Testis (tissue), 3 donors: ENCODE results near the gene LRP1B. TPM values are rescaled to one million over a fixed set of nuclear protein-coding genes. Genes with fewer than 3 reads are reported as not detected.

Experiments
- DNase-seq: peaks from one replicate; pipeline ENCODE4 v3.0.0-alpha.2; 2019
- H3K27ac ChIP-seq, 2 donors: fragments of 200-600 bp; sonication (generic); one replicate each; pipeline ENCODE4 v1.5.1; 2019
- H3K27me3 ChIP-seq: fragments of 200-600 bp; sonication (generic); one replicate; pipeline ENCODE4 v1.5.1; 2019
- H3K36me3 ChIP-seq: fragments of 200-600 bp; sonication (generic); one replicate; pipeline ENCODE4 v1.5.1; 2017; ENCODE audit warnings: low read depth; ENCODE audit errors: missing control alignments
- H3K4me1 ChIP-seq: fragments of 200-600 bp; sonication (generic); one replicate; pipeline ENCODE4 v1.5.1; 2019
- H3K4me3 ChIP-seq, 2 donors: fragments of 200-600 bp; sonication (generic); one replicate each; pipeline ENCODE4 v1.5.1; 2017 to 2019
- H3K9me3 ChIP-seq: fragments of 200-600 bp; sonication (generic); one replicate; pipeline ENCODE4 v1.5.1; 2017
- CTCF ChIP-seq, 3 experiments: fragments of 450-650 bp in 2 of 3; fragments of 200-600 bp in 1 of 3; sonication (generic) in 1 of 3; IDR thresholded peaks; one replicate each; pipeline ENCODE4 v1.5.1; 2016 to 2019; ENCODE audit warnings: antibody characterized with exemption in 3 of 3, mild to moderate bottlenecking in 2 of 3, moderate library complexity in 1 of 3
- POLR2A ChIP-seq: fragments of 450-650 bp; IDR thresholded peaks from one replicate; pipeline ENCODE4 v1.6.1; 2017; ENCODE audit warnings: antibody characterized with exemption, mild to moderate bottlenecking, moderate library complexity
- WGBS, 2 donors: methylation state at CpG; one replicate each; pipeline ENCODE4 v1.1.5; 2018; 5-methylcytosine and 5-hydroxymethylcytosine counted together
- intact Hi-C: fragments of 100-400 bp; cut with DNase I; formaldehyde crosslinking; loops from one replicate; pipeline ENCODE4 v1.15.1; 2023; ENCODE audit warnings: low total_unique reads
- polyA plus RNA-seq: library from polyadenylated mRNA; stranded (reverse); fragments of 350-450 nt; fragmentation: Illumina TruSeq; extraction: RNeasy Lipid Tissue Mini Kit (QIAGEN cat#74804); gene quantifications from one replicate; pipeline ENCODE4 v1.2.3, GENCODE V29; 2014; ENCODE audit warnings: low read depth, low replicate concordance; ENCODE audit not compliant: insufficient read depth
- total RNA-seq, 2 donors: library from RNA; depleted of rRNA; stranded (reverse); fragments of >200 nt; gene quantifications; one replicate each; pipeline ENCODE4 v1.2.3, GENCODE V29; 2016

LRP1B gene
- total and polyA plus RNA-seq, 3 donors from 2014 or later, result 0.79 to 1.9 (median 0.84) TPM

GRCh38 chr2:141200191-141200590, 930.6 kb downstream of the LRP1B start:
- no peaks in the 10 kb centered on the region for H3K27me3 ChIP-seq
- WGBS, 2 donors, result 57% methylated on average over 1 of the region's 1 CpG
- no peak overlapping the region for H3K4me3 ChIP-seq
- no peaks in the 10 kb centered on the region for H3K36me3 ChIP-seq
- H3K27ac ChIP-seq, result no peak overlapping the region
- no peak for TF ChIP-seq POLR2A
- no peak for TF ChIP-seq CTCF (IDR thresholded peaks at IDR 0.05)
- no peaks in the 10 kb centered on the region for H3K4me1 ChIP-seq
- intact Hi-C loops, result no loop called here
- no peaks in the 10 kb centered on the region for H3K9me3 ChIP-seq
- no peak for DNase-seq

- Histone ChIP-seq H3K4me1 (no peaks in the 10 kb centered on the region), H3K4me3 (no peak overlapping the region), H3K36me3 (no peaks in the 10 kb centered on the region), H3K9me3 (no peaks in the 10 kb centered on the region), H3K27ac (no peak overlapping the region), H3K27me3 (no peaks in the 10 kb centered on the region)
- TF ChIP-seq POLR2A, result no peak
- TF ChIP-seq CTCF (IDR thresholded peaks at IDR 0.05), result no peak
- intact Hi-C loops, result no loop called here
- DNase-seq, result no peak
Measured at GRCh38 chr2:141199711-141200110, 931.1 kb downstream of the LRP1B start.

GRCh38 chr2:141195087-141195486, 935.7 kb downstream of the LRP1B start:
- Histone ChIP-seq H3K27ac (no peak overlapping the region), H3K4me3 (no peak overlapping the region), H3K27me3 (no peaks in the 10 kb centered on the region), H3K36me3 (no peaks in the 10 kb centered on the region), H3K4me1 (no peaks in the 10 kb centered on the region), H3K9me3 (no peaks in the 10 kb centered on the region)
- TF ChIP-seq POLR2A (no peak), CTCF (IDR thresholded peaks at IDR 0.05) (no peak)
- no peak for DNase-seq
- WGBS, 2 donors, result 89 to 94% methylated on average over 1 of the region's 1 CpG
- intact Hi-C loops, result no loop called here

- intact Hi-C loops, result no loop called here
- Histone ChIP-seq H3K27me3 (no peaks in the 10 kb centered on the region), H3K27ac (no peak overlapping the region), H3K36me3 (no peaks in the 10 kb centered on the region), H3K9me3 (no peaks in the 10 kb centered on the region), H3K4me1 (no peaks in the 10 kb centered on the region), H3K4me3 (no peak overlapping the region)
- 50 to 55% methylated on average over 4 of the region's 4 CpGs for WGBS, 2 donors
- DNase-seq, result no peak
- TF ChIP-seq CTCF (IDR thresholded peaks at IDR 0.05) (no peak), POLR2A (no peak)
Measured at GRCh38 chr2:141187075-141187439, 943.8 kb downstream of the LRP1B start.

- no peaks in the 10 kb centered on the region for H3K36me3 ChIP-seq
- DNase-seq, result no peak
- TF ChIP-seq POLR2A (no peak), CTCF (IDR thresholded peaks at IDR 0.05) (no peak)
- intact Hi-C loops, result no loop called here
- H3K27ac ChIP-seq, result no peak overlapping the region
- no peaks in the 10 kb centered on the region for H3K27me3 ChIP-seq
- H3K4me1 ChIP-seq, result no peaks in the 10 kb centered on the region
- 46 to 51% methylated on average over 1 of the region's 1 CpG for WGBS, 2 donors
- H3K9me3 ChIP-seq, result no peaks in the 10 kb centered on the region
- H3K4me3 ChIP-seq, result no peak overlapping the region
Measured at GRCh38 chr2:141186413-141187074, 944.3 kb downstream of the LRP1B start.
